Sigmoid colon (tissue), 4 donors: ENCODE measurements around the gene MYL7.

Experiments
- EP300 ChIP-seq, 4 donors: sonication (generic); formaldehyde crosslinking; IDR thresholded peaks; one replicate each; pipeline ENCODE4 v1.6.1; 2017; ENCODE audit warnings: antibody characterized with exemption in 4 of 4
- POLR2A ChIP-seq, 2 donors: fragments of 450-650 bp; IDR thresholded peaks; one replicate each; pipeline ENCODE4 v1.6.1; 2016; ENCODE audit warnings: antibody characterized with exemption in 2 of 2, mild to moderate bottlenecking in 2 of 2, moderate library complexity in 2 of 2
- POLR2AphosphoS5 ChIP-seq, 4 donors: sonication (generic); formaldehyde crosslinking; IDR thresholded peaks; one replicate each; pipeline ENCODE4 v1.6.1; 2017; ENCODE audit warnings: antibody characterized with exemption in 4 of 4
- TF ChIP-seq, protein P1 (sequence below), 4 experiments: fragments of 450-650 bp in 3 of 4; fragments of 200-600 bp in 1 of 4; IDR thresholded peaks; one replicate each; pipeline ENCODE4 v1.5.1; 2016 to 2019; ENCODE audit warnings: antibody characterized with exemption in 4 of 4, mild to moderate bottlenecking in 3 of 4, moderate library complexity in 2 of 4

GRCh38 chr7:44167920-44168319 lies 26.8 kb upstream of the MYL7 start:
- TF ChIP-seq, protein P1, sequence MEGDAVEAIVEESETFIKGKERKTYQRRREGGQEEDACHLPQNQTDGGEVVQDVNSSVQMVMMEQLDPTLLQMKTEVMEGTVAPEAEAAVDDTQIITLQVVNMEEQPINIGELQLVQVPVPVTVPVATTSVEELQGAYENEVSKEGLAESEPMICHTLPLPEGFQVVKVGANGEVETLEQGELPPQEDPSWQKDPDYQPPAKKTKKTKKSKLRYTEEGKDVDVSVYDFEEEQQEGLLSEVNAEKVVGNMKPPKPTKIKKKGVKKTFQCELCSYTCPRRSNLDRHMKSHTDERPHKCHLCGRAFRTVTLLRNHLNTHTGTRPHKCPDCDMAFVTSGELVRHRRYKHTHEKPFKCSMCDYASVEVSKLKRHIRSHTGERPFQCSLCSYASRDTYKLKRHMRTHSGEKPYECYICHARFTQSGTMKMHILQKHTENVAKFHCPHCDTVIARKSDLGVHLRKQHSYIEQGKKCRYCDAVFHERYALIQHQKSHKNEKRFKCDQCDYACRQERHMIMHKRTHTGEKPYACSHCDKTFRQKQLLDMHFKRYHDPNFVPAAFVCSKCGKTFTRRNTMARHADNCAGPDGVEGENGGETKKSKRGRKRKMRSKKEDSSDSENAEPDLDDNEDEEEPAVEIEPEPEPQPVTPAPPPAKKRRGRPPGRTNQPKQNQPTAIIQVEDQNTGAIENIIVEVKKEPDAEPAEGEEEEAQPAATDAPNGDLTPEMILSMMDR (IDR thresholded peaks at IDR 0.05) = no peak
- TF ChIP-seq POLR2A (IDR thresholded peaks at IDR 0.05) (no peak), EP300 (IDR thresholded peaks at IDR 0.05) (no peak), POLR2AphosphoS5 (IDR thresholded peaks at IDR 0.05) (no peak)
